ENCODE results near the gene SORCS2. TPM values are rescaled to one million over a fixed set of nuclear protein-coding genes. Genes with fewer than 3 reads are reported as not detected.

The SORCS2 gene
- total RNA-seq, 1 donor from 2014 or later, result 13.8 TPM

- TF ChIP-seq EZH2 (IDR thresholded peaks at IDR 0.05; ENCODE audit: insufficient read depth, low read length) (no peak), CTCF (IDR thresholded peaks at IDR 0.05; ENCODE audit: insufficient read depth, low read depth, low read length) (no peak)
- Histone ChIP-seq H3K36me3 (ENCODE audit: insufficient read depth, low read length) (no peaks in the 10 kb centered on the region), H3K4me3 (ENCODE audit: insufficient read depth, low read depth, low read length) (no peak overlapping the region), H3K27ac (ENCODE audit: low read depth, low read length) (no peak overlapping the region), H3K9ac (ENCODE audit: low read length) (no peak overlapping the region), H4K20me1 (ENCODE audit: insufficient read depth, low read length) (peaks cover 7% of the 10 kb centered on the region), H3K27me3 (ENCODE audit: insufficient read depth, low read length) (peaks cover 5% of the 10 kb centered on the region), H3K4me1 (ENCODE audit: insufficient read depth, low read length) (no peaks in the 10 kb centered on the region), H3K9me3 (ENCODE audit: insufficient read depth, low read depth, low read length) (no peaks in the 10 kb centered on the region), H3K4me2 (ENCODE audit: low read length) (no peak overlapping the region), H3K79me2 (ENCODE audit: insufficient read depth, low read length) (no peaks in the 10 kb centered on the region), H2AFZ (ENCODE audit: low read depth, low read length) (no peak overlapping the region)
- H3K4me3 Mint-ChIP-seq (ENCODE audit: unreplicated experiment), result no peak overlapping the region
- FAIRE-seq (no peak), DNase-seq (ENCODE audit: low read depth) (no peak)
- H3K27me3 Mint-ChIP-seq (ENCODE audit: low read depth, unreplicated experiment), result peaks cover 53% of the 10 kb centered on the region
- no peak overlapping the region for H3K27ac Mint-ChIP-seq (ENCODE audit: unreplicated experiment)
- peaks cover 4% of the 10 kb centered on the region for H3K9me3 Mint-ChIP-seq (ENCODE audit: unreplicated experiment)
- H3K4me1 Mint-ChIP-seq (ENCODE audit: low read depth, unreplicated experiment), result no peaks in the 10 kb centered on the region
- peaks cover 15% of the 10 kb centered on the region for H3K36me3 Mint-ChIP-seq (ENCODE audit: low read depth, unreplicated experiment)
Measured at GRCh38 chr4:7734651-7735260, 542.4 kb downstream of the SORCS2 start.

GRCh38 chr4:7735395-7735794, 543.1 kb downstream of the SORCS2 start:
- no peaks in the 10 kb centered on the region for H3K4me1 Mint-ChIP-seq (ENCODE audit: low read depth, unreplicated experiment)
- FAIRE-seq, result no peak

More at GRCh38 chr4:7735395-7735794, 543.1 kb downstream of the SORCS2 start:
- Histone ChIP-seq H2AFZ (ENCODE audit: low read depth, low read length) (no peak overlapping the region), H3K27me3 (ENCODE audit: insufficient read depth, low read length) (peaks cover 5% of the 10 kb centered on the region), H3K9ac (ENCODE audit: low read length) (no peak overlapping the region), H3K36me3 (ENCODE audit: insufficient read depth, low read length) (no peaks in the 10 kb centered on the region), H3K79me2 (ENCODE audit: insufficient read depth, low read length) (no peaks in the 10 kb centered on the region), H4K20me1 (ENCODE audit: insufficient read depth, low read length) (peaks cover 7% of the 10 kb centered on the region), H3K27ac (ENCODE audit: low read depth, low read length) (no peak overlapping the region), H3K4me1 (ENCODE audit: insufficient read depth, low read length) (no peaks in the 10 kb centered on the region), H3K4me2 (ENCODE audit: low read length) (no peak overlapping the region), H3K4me3 (ENCODE audit: insufficient read depth, low read depth, low read length) (no peak overlapping the region), H3K9me3 (ENCODE audit: insufficient read depth, low read depth, low read length) (no peaks in the 10 kb centered on the region)
- Mint-ChIP-seq H3K36me3 (ENCODE audit: low read depth, unreplicated experiment) (peaks cover 13% of the 10 kb centered on the region), H3K9me3 (ENCODE audit: unreplicated experiment) (peaks cover 2% of the 10 kb centered on the region), H3K27ac (ENCODE audit: unreplicated experiment) (no peak overlapping the region), H3K27me3 (ENCODE audit: low read depth, unreplicated experiment) (peaks cover 49% of the 10 kb centered on the region), H3K4me3 (ENCODE audit: unreplicated experiment) (no peak overlapping the region)
- TF ChIP-seq EZH2 (IDR thresholded peaks at IDR 0.05; ENCODE audit: insufficient read depth, low read length) (no peak), CTCF (IDR thresholded peaks at IDR 0.05; ENCODE audit: insufficient read depth, low read depth, low read length) (no peak)
- DNase-seq (ENCODE audit: low read depth), result no peak

Measured in astrocyte (in vitro differentiated cells and primary cell).